Activated naive CD4-positive, alpha-beta T cell treated with anti-CD3 and anti-CD28 coated beads, Interleukin-2, amount 50 U/mL, for 16 hours (primary cell): Measurements from ENCODE around the gene GID8.
"Not testable (repeated sequence)": the region's sequence is repeated elsewhere in the genome, so short reads cannot be mapped to it uniquely, and the experiment has no call there.

Experiments used
- DNase-seq: peaks from one replicate; pipeline ENCODE4 v3.0.0-alpha.2; 2020

The GID8 gene

GRCh38 chr20:62959998-62960436, 22.1 kb downstream of the GID8 start:
- DNase-seq = no peak

DNA sequence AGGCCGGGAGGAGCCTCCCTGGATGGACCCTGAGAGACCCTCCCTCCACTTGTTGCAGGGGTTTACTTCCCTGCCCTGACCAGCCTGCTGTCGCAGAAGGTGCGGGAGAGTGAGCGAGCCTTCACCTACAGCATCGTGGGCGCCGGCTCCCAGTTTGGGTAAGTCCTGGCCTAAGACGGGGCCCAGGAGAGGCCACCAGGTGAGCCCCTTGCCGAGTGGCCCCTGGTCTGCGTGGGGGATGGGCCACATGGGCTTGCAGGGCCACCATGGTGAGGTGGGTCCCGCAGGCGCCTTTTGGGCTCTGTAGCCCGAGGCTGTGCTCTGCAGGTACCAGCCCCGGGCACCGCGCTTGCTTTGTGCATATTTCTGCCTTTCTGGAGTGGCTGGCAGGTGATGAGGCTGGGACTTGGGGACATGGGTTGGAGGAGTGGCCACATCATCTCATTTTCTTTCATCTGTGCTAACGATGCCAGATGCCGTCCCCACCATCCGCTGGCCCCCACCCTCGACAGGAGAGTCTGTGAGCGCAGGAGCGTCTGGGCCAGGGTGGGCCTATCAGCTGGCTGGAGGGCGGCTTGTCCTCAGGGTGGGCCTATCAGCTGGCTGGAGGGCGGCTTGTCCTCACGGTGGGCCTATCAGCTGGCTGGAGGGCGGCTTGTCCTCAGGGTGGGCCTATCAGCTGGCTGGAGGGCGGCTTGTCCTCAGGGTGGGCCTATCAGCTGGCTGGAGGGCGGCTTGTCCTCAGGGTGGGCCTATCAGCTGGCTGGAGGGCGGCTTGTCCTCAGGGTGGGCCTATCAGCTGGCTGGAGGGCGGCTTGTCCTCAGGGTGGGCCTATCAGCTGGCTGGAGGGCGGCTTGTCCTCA, 22.7 kb downstream of the GID8 start:
- not testable (repeated sequence) for DNase-seq

- DNase-seq = no peak
These were observed 23.4 kb downstream of the GID8 start for GRCh38 chr20:62961310-62961783.

GRCh38 chr20:62961799-62962198, 23.9 kb downstream of the GID8 start:
- no peak for DNase-seq

DNA sequence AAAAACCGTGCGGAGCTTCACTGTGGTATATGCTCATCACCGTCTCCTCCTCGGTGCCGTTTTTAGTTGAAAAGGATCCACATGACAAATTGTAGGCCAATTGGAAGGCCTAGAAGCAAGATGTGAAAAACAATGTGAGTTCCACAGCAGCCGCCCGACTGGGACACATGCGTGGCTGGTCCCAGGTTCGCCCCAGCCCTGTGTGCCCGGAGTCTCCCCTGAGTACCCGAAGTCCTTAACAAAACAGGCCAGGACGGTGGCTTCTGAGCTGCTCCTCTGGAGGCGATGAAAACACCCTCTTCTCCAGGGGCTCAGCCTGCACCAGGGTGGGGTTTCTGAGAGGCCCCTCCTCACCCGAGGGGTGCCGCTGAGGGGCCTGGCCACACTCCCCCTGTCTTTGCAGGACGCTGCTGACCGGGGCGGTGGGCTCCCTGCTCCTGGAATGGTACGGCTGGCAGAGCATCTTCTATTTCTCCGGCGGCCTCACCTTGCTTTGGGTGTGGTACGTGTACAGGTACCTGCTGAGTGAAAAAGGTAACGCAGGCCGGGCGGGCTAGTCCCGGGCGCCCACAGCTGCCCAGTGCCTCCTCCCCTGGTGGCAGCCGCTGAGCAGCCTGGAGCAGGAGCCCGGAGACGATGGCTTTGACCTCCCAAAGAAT, 24.4 kb downstream of the GID8 start:
- DNase-seq = no peak

- no peak for DNase-seq
These were observed 25.1 kb downstream of the GID8 start for GRCh38 chr20:62962891-62963613.

GRCh38 chr20:62963614-62964397, 25.9 kb downstream of the GID8 start:
- DNase-seq = no peak

DNA sequence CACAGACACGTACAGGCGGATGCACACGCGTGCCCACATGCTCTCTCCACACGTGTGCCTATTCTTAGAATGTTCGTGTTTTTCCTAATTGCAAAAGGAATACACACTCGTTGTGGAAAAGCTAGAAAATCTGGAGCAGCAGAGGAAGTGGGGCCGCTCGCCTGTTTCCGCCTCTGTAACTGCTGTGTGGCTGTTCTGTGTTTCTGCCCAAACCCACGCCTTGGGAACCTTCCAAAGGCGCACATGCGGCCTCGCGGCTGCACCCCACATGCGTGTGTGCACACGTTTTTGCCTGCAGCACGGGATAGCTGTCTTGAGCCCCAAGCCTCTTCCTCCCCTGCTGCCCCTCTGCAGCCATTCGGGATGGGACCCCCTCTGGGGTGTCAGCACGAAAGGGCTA, 26.8 kb downstream of the GID8 start:
- DNase-seq = no peak

GRCh38 chr20:62965363-62965771, 27.4 kb downstream of the GID8 start:
- no peak for DNase-seq

DNA sequence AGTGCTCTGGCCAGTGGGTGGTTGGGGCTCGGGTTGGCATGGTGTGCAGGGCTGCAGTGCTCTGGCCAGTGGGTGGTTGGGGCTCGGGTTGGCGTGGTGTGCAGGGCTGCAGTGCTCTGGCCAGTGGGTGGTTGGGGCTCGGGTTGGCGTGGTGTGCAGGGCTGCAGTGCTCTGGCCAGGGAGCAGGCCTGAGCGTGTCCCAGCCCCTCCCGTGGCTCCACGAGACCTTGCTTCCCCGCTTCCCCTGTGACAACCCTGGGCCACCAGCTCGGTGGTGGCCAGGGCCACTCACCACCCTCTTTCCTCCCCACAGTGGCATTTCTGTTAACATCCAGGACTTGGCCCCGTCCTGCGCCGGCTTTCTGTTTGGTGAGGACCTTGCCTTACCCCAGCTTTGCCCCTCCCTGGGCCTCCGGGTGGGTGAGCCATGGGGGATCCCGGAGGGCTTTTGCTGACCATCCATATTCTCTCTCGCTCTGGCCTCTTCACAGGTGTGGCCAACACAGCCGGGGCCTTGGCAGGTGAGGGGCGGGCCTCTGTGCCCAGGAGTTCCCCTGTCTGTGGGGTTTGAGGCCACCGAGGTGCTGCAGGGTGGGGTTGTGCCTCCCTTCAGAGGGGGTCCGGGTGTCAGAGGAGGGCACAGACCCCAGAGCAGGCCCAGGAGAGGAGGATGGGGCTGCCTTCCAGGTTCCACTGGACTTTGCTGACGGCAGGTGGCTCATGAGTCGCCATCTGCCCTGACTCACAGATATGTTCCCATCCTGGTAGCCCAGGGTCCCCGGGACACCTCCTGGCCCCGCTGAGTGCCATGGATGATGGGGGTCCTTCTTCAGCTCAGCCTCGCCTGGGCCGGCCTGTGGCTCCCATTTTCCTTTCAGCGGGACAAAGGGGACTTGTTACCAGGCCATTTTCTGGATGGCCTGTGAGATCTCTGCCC, 28.5 kb downstream of the GID8 start:
- DNase-seq = no peak

DNA sequence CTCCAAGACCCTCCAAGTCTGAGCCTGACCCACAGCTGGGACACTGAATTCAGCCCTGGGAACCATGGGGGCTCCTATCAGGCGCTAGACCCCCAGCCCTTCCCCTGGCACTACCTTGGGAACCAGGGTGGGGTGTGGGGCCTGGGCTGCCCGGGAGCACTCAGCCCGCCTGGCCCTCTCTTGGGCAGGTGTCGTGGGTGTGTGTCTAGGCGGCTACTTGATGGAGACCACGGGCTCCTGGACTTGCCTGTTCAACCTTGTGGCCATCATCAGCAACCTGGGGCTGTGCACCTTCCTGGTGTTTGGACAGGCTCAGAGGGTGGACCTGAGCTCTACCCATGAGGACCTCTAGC, 29.2 kb downstream of the GID8 start:
- DNase-seq = no peak

- no peak for DNase-seq
These were observed 29.8 kb downstream of the GID8 start for GRCh38 chr20:62967628-62968351.

DNA sequence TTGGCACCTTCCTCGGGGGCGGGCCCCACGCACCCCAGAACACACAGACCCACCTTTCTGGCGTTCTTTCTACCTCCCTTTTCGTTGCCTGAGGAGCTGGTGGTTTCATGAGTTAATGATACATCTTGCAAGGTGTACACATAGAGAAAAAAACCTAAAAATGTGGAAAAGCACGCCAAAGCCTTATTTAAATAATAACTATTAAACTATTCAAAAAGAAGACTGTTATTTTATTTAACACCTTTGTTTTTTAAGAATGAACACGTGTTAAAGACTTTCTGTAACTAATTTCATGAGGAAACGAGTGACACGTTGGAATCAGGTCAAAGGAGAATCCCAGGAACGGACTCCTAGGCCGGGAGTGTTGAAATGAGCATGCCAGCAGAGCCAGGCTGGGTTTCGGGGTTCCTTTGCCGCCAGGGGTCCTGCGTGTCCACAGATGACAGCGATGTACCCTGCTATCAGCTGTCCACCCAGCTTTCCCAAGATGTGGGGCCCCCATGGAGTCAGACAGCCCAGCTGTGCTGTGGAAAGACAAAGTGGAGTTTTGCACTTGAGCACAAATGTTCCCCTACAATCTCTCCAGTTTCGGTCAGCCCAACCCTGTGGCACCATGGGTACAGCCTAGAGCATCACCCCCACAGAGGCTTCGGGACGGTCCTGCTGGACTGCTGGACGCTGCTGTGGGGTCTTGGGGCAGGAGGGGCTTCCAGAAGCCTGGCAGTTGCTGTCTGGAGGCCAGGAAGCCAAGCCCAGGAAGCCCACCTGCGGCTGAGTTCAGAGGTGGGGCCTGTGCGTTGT, 30.6 kb downstream of the GID8 start:
- no peak for DNase-seq

- DNase-seq = no peak
These were observed 31.3 kb downstream of the GID8 start for GRCh38 chr20:62969179-62969760.

- DNase-seq = no peak
These were observed 32.0 kb downstream of the GID8 start for GRCh38 chr20:62969939-62970306.

DNA sequence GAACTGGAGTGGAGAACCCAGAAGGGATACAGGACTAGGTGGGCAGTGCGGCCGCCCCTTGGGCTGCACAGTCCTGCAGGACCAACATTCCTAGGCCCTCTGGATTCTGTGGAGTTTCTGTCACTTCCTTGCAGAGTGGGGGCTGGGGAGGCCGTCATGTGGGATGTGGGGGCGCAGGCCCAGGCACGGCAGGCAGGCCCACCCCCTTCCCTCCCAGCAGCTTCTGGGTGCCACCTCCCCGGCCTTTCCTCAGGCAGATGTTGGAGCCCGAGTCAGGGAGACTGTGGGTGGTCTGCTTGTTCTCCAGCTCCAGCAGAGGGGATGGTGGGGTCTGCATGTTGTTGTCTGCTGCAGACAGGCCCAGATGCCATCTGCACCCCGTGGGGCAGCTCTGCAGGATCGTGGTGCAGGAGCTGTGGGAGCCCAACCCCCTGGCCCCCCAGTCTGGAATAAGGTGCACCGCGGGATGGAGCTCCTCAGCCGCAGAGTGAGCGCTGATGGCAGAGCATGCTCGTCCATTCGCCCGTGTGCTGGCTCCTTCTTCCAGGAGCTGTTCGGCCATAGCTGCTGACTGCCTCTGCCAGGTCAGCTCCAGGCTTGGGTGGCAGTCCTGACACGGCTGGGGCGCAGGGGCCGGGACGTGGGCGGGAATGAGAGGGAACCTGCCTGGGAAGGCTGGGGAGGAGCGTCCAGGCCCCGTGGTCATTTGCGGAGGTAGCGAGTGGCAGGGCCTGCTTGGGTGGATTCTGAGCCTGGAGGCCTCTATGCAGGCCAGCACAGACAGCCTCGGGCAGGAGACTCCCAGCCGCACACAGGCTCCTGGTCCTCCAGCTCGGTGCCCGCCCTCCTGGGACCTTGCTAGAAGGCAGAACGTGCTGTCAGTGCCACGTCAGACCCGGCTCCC, 32.6 kb downstream of the GID8 start:
- no peak for DNase-seq

DNA sequence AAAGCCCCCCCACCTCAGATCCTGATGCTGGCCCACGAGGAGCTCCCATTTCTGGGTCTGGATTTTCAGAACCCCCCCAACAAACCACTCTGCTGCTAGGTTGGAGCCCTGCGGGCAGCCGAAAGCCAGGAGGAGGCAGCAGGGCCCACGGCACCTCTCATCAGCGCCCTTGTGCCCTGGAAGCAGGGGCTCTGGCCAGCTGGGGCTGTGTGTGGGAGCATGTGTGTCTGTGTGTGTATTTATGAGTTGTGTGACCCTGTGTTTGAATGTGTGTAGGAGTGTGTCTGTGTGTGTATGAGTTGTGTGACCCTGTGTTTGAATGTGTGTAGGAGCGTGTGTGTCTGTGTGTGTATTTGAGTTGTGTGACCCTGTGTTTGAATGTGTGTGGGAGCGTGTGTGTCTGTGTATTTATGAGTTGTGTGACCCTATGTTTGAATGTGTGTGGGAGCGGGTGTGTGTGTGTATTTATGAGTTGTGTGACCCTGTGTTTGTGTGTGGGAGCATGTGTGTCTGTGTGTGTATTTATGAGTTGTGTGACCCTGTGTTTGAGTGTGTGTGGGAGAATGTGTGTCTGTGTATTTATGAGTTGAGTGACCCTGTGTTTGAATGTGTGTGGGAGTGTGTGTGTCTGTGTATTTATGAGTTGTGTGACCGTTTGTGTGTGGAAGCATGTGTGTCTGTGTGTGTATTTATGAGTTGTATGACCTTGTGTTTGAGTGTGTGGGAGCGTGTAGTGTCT, 33.4 kb downstream of the GID8 start:
- DNase-seq = no peak
